NCI-H2171 treated with DMSO at 0.1 percent for 48 hours (cell line): ENCODE measurements around the gene CYBB.

Experiments
- DNase-seq: peaks from one replicate; lab custom pipeline; 2025; lab: John Stamatoyannopoulos, UW

The CYBB gene

GRCh38 chrX:37844622-37845021, 64.8 kb downstream of the CYBB start:
- DNase-seq, result no peak

GRCh38 chrX:37846141-37846540, 66.3 kb downstream of the CYBB start:
- no peak for DNase-seq

GRCh38 chrX:37846558-37846933, 66.7 kb downstream of the CYBB start:
- DNase-seq, result no peak

- peak; percentile 85 for DNase-seq
These were observed 67.3 kb downstream of the CYBB start, which contains the start of gene DYNLT3 for GRCh38 chrX:37846934-37847732. Gene DYNLT3 (minus strand): TSS chrX:37847571. CDS start chrX:37847510, 61 bp downstream.

GRCh38 chrX:37847733-37848197, 67.9 kb downstream of the CYBB start:
- no peak for DNase-seq

- no peak for DNase-seq
These were observed 74.3 kb downstream of the CYBB start for GRCh38 chrX:37854148-37854547.

GRCh38 chrX:37854748-37855147, 74.9 kb downstream of the CYBB start:
- DNase-seq, result no peak

GRCh38 chrX:37860721-37861120, 80.9 kb downstream of the CYBB start:
- DNase-seq, result no peak

GRCh38 chrX:37862851-37863250, 83.0 kb downstream of the CYBB start:
- DNase-seq, result no peak
